OCI-LY7 (cell line): ENCODE measurements around the gene OR5AU1. TPM values are rescaled to one million over a fixed set of nuclear protein-coding genes. Genes with fewer than 3 reads are reported as not detected.

ENCODE experiments used
- BruUV-seq: library from RNA; stranded (reverse); fragments of 400-500 nt; replicated peaks from 2 replicates; lab custom pipeline; 2021; lab: Mats Ljungman, UMichigan
- CTCF ChIA-PET: fragments of 300-600 bp; sonication (Branson Sonifier 250); formaldehyde crosslinking; loops from one replicate; lab custom pipeline; 2022; ENCODE audit warnings: antibody characterized with exemption; ENCODE audit not compliant: unreplicated experiment; lab: Charles Lee
- POLR2A ChIA-PET: fragments of 300-600 bp; sonication (Branson Sonifier 250); formaldehyde crosslinking; loops from one replicate; lab custom pipeline; 2022; ENCODE audit warnings: antibody characterized with exemption; lab: Charles Lee
- DNase-seq: peaks from one replicate; pipeline ENCODE4 v3.0.0-alpha.2; 2015; ENCODE audit warnings: low spot score
- H2AFZ ChIP-seq: fragments of 200-600 bp; sonication (generic), shearing (Covaris generic); 2 replicates; pipeline ENCODE4 v1.6.1; 2014; ENCODE audit warnings: mild to moderate bottlenecking, antibody characterized with exemption, low read length, moderate library complexity
- H3K27ac ChIP-seq: fragments of 200-600 bp; sonication (generic); 2 replicates; pipeline ENCODE4 v1.5.1; 2014; ENCODE audit warnings: mixed run types, low read depth, mild to moderate bottlenecking, moderate library complexity, low read length, inconsistent platforms; ENCODE audit not compliant: poor library complexity, severe bottlenecking
- H3K36me3 ChIP-seq: fragments of 200-600 bp; sonication (generic); 2 replicates; pipeline ENCODE4 v1.6.1; 2014; ENCODE audit warnings: mild to moderate bottlenecking, antibody characterized with exemption, low read length, moderate library complexity, mixed read lengths; ENCODE audit not compliant: insufficient read depth
- H3K4me1 ChIP-seq: fragments of 200-600 bp; sonication (generic); 2 replicates; pipeline ENCODE4 v1.5.1; 2014; ENCODE audit warnings: mild to moderate bottlenecking, low read length; ENCODE audit not compliant: insufficient read depth, poor library complexity, severe bottlenecking
- H3K4me2 ChIP-seq: fragments of 200-600 bp; sonication (generic); 2 replicates; pipeline ENCODE4 v1.6.1; 2014; ENCODE audit warnings: mild to moderate bottlenecking, low read length
- H3K4me3 ChIP-seq: fragments of 200-600 bp; sonication (generic); 2 replicates; pipeline ENCODE4 v1.5.1; 2014; ENCODE audit warnings: mild to moderate bottlenecking, low read depth, low read length; ENCODE audit not compliant: poor library complexity, severe bottlenecking
- H3K79me2 ChIP-seq: fragments of 200-600 bp; sonication (generic); 2 replicates; pipeline ENCODE4 v1.6.1; 2016; ENCODE audit warnings: low read depth, mild to moderate bottlenecking, low read length, moderate library complexity, mixed read lengths; ENCODE audit not compliant: insufficient read depth
- H3K9me2 ChIP-seq: fragments of 200-600 bp; sonication (generic); 2 replicates; pipeline ENCODE4 v1.6.1; 2016; ENCODE audit warnings: mild to moderate bottlenecking, low read length, mixed read lengths; ENCODE audit not compliant: insufficient read depth
- H3K9me3 ChIP-seq: fragments of 200-600 bp; sonication (generic); 2 replicates; pipeline ENCODE4 v1.6.1; 2014; ENCODE audit warnings: mild to moderate bottlenecking, mixed run types, low read length, mixed read lengths
- H4K20me1 ChIP-seq: fragments of 200-600 bp; sonication (generic); 2 replicates; pipeline ENCODE4 v1.6.1; 2014; ENCODE audit warnings: mild to moderate bottlenecking, antibody characterized with exemption, low read length, moderate library complexity, mixed read lengths; ENCODE audit not compliant: insufficient read depth
- CTCF ChIP-seq: fragments of 200-600 bp; sonication (generic); conservative IDR thresholded peaks from 2 replicates; pipeline ENCODE4 v1.5.1; 2014; ENCODE audit warnings: mild to moderate bottlenecking, antibody characterized with exemption, low read length, moderate library complexity, mixed read lengths
- EZH2phosphoT487 ChIP-seq: fragments of 200-600 bp; sonication (generic); IDR thresholded peaks from 2 replicates; pipeline ENCODE4 v1.6.1; 2018; ENCODE audit warnings: low read depth, borderline replicate concordance, mild to moderate bottlenecking, mixed run types, antibody characterized with exemption, low read length, moderate library complexity, mixed read lengths
- intact Hi-C: fragments of 100-400 bp; cut with micrococcal nuclease; formaldehyde crosslinking; loops from one replicate; pipeline ENCODE4 v1.10.0; 2022; ENCODE audit not compliant: unreplicated experiment
- total RNA-seq, 2 experiments: library from RNA; depleted of rRNA in 1 of 2; stranded (reverse); fragments of >200 nt in 1 of 2; shearing (Covaris generic) in 1 of 2; gene quantifications; 2 replicates each; pipeline ENCODE4 v1.2.3, GENCODE V29; 2014 to 2022

Gene OR5AU1
- total RNA-seq, 2 experiments from 2014 or later: not detected

GRCh38 chr14:21200752-21201461 lies 45.0 kb upstream of the OR5AU1 start:
- Histone ChIP-seq H3K4me3 (no peak overlapping the region), H3K9me2 (no peaks in the 10 kb centered on the region), H3K36me3 (peaks cover 25% of the 10 kb centered on the region), H3K4me1 (no peaks in the 10 kb centered on the region), H3K79me2 (no peaks in the 10 kb centered on the region), H3K9me3 (no peaks in the 10 kb centered on the region), H4K20me1 (peaks cover 14% of the 10 kb centered on the region; the same call in 1 of the 2 replicates), H2AFZ (no peak overlapping the region), H3K27ac (no peak overlapping the region), H3K4me2 (no peak overlapping the region)
- POLR2A ChIA-PET: no interaction called here
- intact Hi-C loops: no loop called here
- no peak for DNase-seq
- CTCF ChIA-PET: no interaction called here
- BruUV-seq: no TSS peak
- TF ChIP-seq EZH2phosphoT487 (no peak), CTCF (no peak)

DNA sequence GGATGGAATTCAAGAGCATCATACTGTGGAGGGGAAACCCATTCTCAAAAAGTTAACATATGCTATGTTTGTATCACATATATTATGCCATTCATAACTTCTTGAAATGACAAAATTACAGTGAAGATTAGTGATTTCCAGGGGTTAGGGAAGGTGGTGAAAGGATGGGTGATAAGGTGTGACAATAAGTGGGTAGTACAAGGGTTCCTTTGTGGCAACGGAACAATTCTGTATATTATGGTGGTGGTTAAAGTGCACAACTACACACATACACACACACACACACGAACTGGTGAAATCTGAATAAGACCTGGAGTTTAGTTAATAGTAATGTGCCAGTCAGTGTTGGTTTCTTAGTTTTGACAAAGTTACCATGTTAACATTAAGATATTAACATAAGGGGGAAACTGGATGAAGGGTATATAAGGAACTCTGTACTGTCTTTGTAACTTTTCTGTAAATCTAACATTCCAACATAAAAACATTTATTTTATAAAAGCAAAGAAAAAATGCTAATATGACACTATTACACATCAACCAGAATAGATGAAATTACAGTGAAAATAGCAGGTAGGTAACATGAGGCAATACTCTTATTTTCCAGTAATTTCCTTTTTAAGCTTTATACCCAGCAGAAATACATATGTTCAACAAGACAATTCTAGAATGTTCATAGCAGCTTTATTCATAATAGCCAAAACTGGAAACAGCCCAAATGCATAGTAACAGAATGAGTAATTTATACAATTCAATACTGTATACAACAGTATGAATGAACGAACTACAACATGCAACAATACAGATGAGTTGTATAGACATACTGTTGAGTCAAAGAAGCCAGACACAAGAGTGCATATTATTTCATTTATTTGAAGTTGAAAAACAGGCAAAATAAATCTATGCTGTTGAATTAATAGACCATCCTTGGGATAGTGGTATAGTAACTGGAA lies 44.0 kb upstream of the OR5AU1 start:
- ChIA-PET POLR2A (interaction anchor here (0.5 to 0.6 kb wide), 2 partner anchors 79 to 89 kb away, joined by 3 to 6 read pairs; no protein-coding TSS in a partner anchor), CTCF (no interaction called here)
- Histone ChIP-seq H2AFZ (no peak overlapping the region), H3K79me2 (no peaks in the 10 kb centered on the region), H3K27ac (no peak overlapping the region), H3K4me3 (no peak overlapping the region), H3K9me2 (no peaks in the 10 kb centered on the region), H3K36me3 (peaks cover 14% of the 10 kb centered on the region; the same call in 1 of the 2 replicates), H3K4me2 (no peak overlapping the region), H3K9me3 (no peaks in the 10 kb centered on the region), H4K20me1 (0 out of 2 replicates have a peak, but pooled peaks cover 6% of the 10 kb centered on the region), H3K4me1 (no peaks in the 10 kb centered on the region)
- DNase-seq: no peak
- intact Hi-C loops: no loop called here
- BruUV-seq: no TSS peak
- TF ChIP-seq CTCF: no peak
- TF ChIP-seq EZH2phosphoT487: no peak
